Measurements from ENCODE around the gene E2F7. TPM values are rescaled to one million over a fixed set of nuclear protein-coding genes. Genes with fewer than 3 reads are reported as not detected.

Gene E2F7
- total and polyA plus RNA-seq, 2 of the 13 experiments (the other 11 are each of a cell fraction or from before 2014, with no cell fraction given), result 1.7 to 7.3 TPM

GRCh38 chr12:77065361-77066204 is at the start of gene E2F7 (continued):
- no peak for TF ChIP-seq POGK (CRISPR knock-in tag; conservative IDR thresholded peaks at IDR 0.05)
- TF ChIP-seq ZNF510 (CRISPR knock-in tag; IDR thresholded peaks at IDR 0.05; ENCODE audit: low read depth), result no peak
- no peak for TF ChIP-seq ETV5 (CRISPR knock-in tag; IDR thresholded peaks at IDR 0.05; ENCODE audit: borderline replicate concordance)
- TF ChIP-seq, protein P1, sequence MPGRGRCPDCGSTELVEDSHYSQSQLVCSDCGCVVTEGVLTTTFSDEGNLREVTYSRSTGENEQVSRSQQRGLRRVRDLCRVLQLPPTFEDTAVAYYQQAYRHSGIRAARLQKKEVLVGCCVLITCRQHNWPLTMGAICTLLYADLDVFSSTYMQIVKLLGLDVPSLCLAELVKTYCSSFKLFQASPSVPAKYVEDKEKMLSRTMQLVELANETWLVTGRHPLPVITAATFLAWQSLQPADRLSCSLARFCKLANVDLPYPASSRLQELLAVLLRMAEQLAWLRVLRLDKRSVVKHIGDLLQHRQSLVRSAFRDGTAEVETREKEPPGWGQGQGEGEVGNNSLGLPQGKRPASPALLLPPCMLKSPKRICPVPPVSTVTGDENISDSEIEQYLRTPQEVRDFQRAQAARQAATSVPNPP (CRISPR knock-in tag; IDR thresholded peaks at IDR 0.05), result peak; percentile 38
- TF ChIP-seq PRPF4 (IDR thresholded peaks at IDR 0.05; ENCODE audit: low read depth, low read length, poor library complexity, severe bottlenecking), result no peak
- TF ChIP-seq PBX2 (CRISPR knock-in tag; IDR thresholded peaks at IDR 0.05), result no peak
- no peak for TF ChIP-seq ZNF564 (CRISPR knock-in tag; IDR thresholded peaks at IDR 0.05)
- no peak for TF ChIP-seq SOX5 (CRISPR knock-in tag; IDR thresholded peaks at IDR 0.05; ENCODE audit: borderline replicate concordance)
- TF ChIP-seq SOX13 (IDR thresholded peaks at IDR 0.05), result no peak
- TF ChIP-seq SOX13 (CRISPR knock-in tag; conservative IDR thresholded peaks at IDR 0.05 in 1 of 2, IDR thresholded peaks at IDR 0.05 in 1 of 2), result no peak
- TF ChIP-seq MZF1 (CRISPR knock-in tag; IDR thresholded peaks at IDR 0.05; ENCODE audit: borderline replicate concordance), result no peak
- no peak for TF ChIP-seq GABPA (IDR thresholded peaks at IDR 0.05; ENCODE audit: low read depth, low read length)
- TF ChIP-seq GABPA (CRISPR knock-in tag; IDR thresholded peaks at IDR 0.05; ENCODE audit: low read depth), result no peak; the same call in 1 of the 2 replicates
- TF ChIP-seq ZBTB3 (CRISPR knock-in tag; IDR thresholded peaks at IDR 0.05; ENCODE audit: borderline replicate concordance, low read depth), result no peak
- TF ChIP-seq SP2 (CRISPR knock-in tag; IDR thresholded peaks at IDR 0.05), result peak; percentile 80
- TF ChIP-seq, protein P2, sequence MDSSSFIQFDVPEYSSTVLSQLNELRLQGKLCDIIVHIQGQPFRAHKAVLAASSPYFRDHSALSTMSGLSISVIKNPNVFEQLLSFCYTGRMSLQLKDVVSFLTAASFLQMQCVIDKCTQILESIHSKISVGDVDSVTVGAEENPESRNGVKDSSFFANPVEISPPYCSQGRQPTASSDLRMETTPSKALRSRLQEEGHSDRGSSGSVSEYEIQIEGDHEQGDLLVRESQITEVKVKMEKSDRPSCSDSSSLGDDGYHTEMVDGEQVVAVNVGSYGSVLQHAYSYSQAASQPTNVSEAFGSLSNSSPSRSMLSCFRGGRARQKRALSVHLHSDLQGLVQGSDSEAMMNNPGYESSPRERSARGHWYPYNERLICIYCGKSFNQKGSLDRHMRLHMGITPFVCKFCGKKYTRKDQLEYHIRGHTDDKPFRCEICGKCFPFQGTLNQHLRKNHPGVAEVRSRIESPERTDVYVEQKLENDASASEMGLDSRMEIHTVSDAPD (CRISPR knock-in tag; IDR thresholded peaks at IDR 0.05), result no peak
- TF ChIP-seq BRCA1 (CRISPR knock-in tag; IDR thresholded peaks at IDR 0.05), result no peak
- TF ChIP-seq ZNF776 (CRISPR knock-in tag; IDR thresholded peaks at IDR 0.05), result no peak
- peak; percentile 74 for TF ChIP-seq SAP130 (CRISPR knock-in tag; IDR thresholded peaks at IDR 0.05; ENCODE audit: low read depth)
- no peak for TF ChIP-seq ZNF180 (CRISPR knock-in tag; IDR thresholded peaks at IDR 0.05; ENCODE audit: borderline replicate concordance, low read depth)
- no peak for TF ChIP-seq SSRP1 (CRISPR knock-in tag; IDR thresholded peaks at IDR 0.05)
- no peak for TF ChIP-seq SNAPC2 (CRISPR knock-in tag; IDR thresholded peaks at IDR 0.05)
- no peak; the same call in 1 of the 2 replicates for TF ChIP-seq ZNF263 (CRISPR knock-in tag; IDR thresholded peaks at IDR 0.05)
- no peak for TF ChIP-seq TCF7L2 (IDR thresholded peaks at IDR 0.05; ENCODE audit: low read depth, low read length)
